M059J (cell line): ENCODE results near the gene ENTPD2. TPM values are rescaled to one million over a fixed set of nuclear protein-coding genes. Genes with fewer than 3 reads are reported as not detected.

Source experiments
- total RNA-seq: library from RNA; depleted of rRNA; stranded (reverse); fragments of >200 nt; shearing (Covaris generic); gene quantifications from 2 replicates; pipeline ENCODE4 v1.2.3, GENCODE V29; 2014; rRNA removed

Gene ENTPD2
- total RNA-seq, 1 experiment from 2014 or later = not detected

Other genes starting within 250 kb of the ENTPD2 start
- 55.9 and 75.4 TPM in 2 replicates for gene RABL6, start 246.1 kb downstream of the ENTPD2 start, total RNA-seq
- 0.15 and 1.1 TPM in 2 replicates for gene AJM1, start 211.6 kb downstream of the ENTPD2 start, total RNA-seq
- gene PHPT1, start 204.7 kb downstream of the ENTPD2 start, total RNA-seq = 81.2 and 95.3 TPM in 2 replicates
- gene MAMDC4, start 201.7 kb downstream of the ENTPD2 start, total RNA-seq = 0.44 TPM in 1 of 2 replicates, not detected in the other
- 567 and 587 TPM in 2 replicates for gene EDF1, start 187.8 kb downstream of the ENTPD2 start, total RNA-seq
- gene TRAF2, start 167.5 kb downstream of the ENTPD2 start, total RNA-seq = 13.6 and 26.8 TPM in 2 replicates
- 78.4 and 117 TPM in 2 replicates for gene FBXW5, start 109.3 kb downstream of the ENTPD2 start, total RNA-seq
- gene C8G, start 108.8 kb downstream of the ENTPD2 start, total RNA-seq = 0.89 TPM in 1 of 2 replicates, not detected in the other
- 1.2 TPM in 1 of 2 replicates, not detected in the other for gene LCN12, start 101.8 kb downstream of the ENTPD2 start, total RNA-seq
- not detected in 2 replicates for gene PTGDS, start 76.6 kb downstream of the ENTPD2 start, total RNA-seq
- not detected in 2 replicates for gene LCNL1, start 71.1 kb downstream of the ENTPD2 start, total RNA-seq
- 53.1 and 59.0 TPM in 2 replicates for gene PAXX, start 61.6 kb downstream of the ENTPD2 start, total RNA-seq
- 11.0 and 18.9 TPM in 2 replicates for gene CLIC3, start 57.5 kb downstream of the ENTPD2 start, total RNA-seq
- gene ABCA2, start 25.8 kb downstream of the ENTPD2 start, total RNA-seq = 9.2 and 10.2 TPM in 2 replicates
- gene FUT7, start 22.0 kb downstream of the ENTPD2 start, total RNA-seq = not detected in 2 replicates
- gene NPDC1, start 7.9 kb downstream of the ENTPD2 start, total RNA-seq = 8.2 and 10.7 TPM in 2 replicates
- 11.8 and 28.5 TPM in 2 replicates for gene SAPCD2, start 16.5 kb upstream of the ENTPD2 start, total RNA-seq
- gene UAP1L1, start 23.5 kb upstream of the ENTPD2 start, total RNA-seq = 6.7 and 12.9 TPM in 2 replicates
- gene MAN1B1, start 32.9 kb upstream of the ENTPD2 start, total RNA-seq = 86.8 and 145 TPM in 2 replicates
- gene DPP7, start 60.7 kb upstream of the ENTPD2 start, total RNA-seq = 26.8 and 30.0 TPM in 2 replicates
- gene GRIN1, start 85.1 kb upstream of the ENTPD2 start, total RNA-seq = not detected in 2 replicates
- gene LRRC26, start 116.0 kb upstream of the ENTPD2 start, total RNA-seq = not detected in 2 replicates
- not detected in 2 replicates for gene TMEM210, start 118.0 kb upstream of the ENTPD2 start, total RNA-seq
- gene ANAPC2, start 134.5 kb upstream of the ENTPD2 start, total RNA-seq = 8.6 and 17.6 TPM in 2 replicates
- 99.7 and 110 TPM in 2 replicates for gene SSNA1, start 134.6 kb upstream of the ENTPD2 start, total RNA-seq
- gene TPRN, start 146.7 kb upstream of the ENTPD2 start, total RNA-seq = 4.5 and 8.5 TPM in 2 replicates
- 68.2 and 68.9 TPM in 2 replicates for gene TMEM203, start 151.6 kb upstream of the ENTPD2 start, total RNA-seq
- gene NDOR1, start 151.6 kb upstream of the ENTPD2 start, total RNA-seq = 14.9 and 17.6 TPM in 2 replicates
- gene RNF208, start 168.2 kb upstream of the ENTPD2 start, total RNA-seq = 0.39 TPM in 1 of 2 replicates, not detected in the other
- 0.44 and 1.0 TPM in 2 replicates for gene CYSRT1, start 171.1 kb upstream of the ENTPD2 start, total RNA-seq
- not detected in 2 replicates for gene RNF224, start 173.4 kb upstream of the ENTPD2 start, total RNA-seq
- gene SLC34A3, start 176.8 kb upstream of the ENTPD2 start, total RNA-seq = 0.10 TPM in 1 of 2 replicates, not detected in the other
- gene TUBB4B, start 187.2 kb upstream of the ENTPD2 start, total RNA-seq = 273 and 381 TPM in 2 replicates
- gene STPG3, start 197.2 kb upstream of the ENTPD2 start, total RNA-seq = not detected in 2 replicates
- gene NELFB, start 201.3 kb upstream of the ENTPD2 start, total RNA-seq = 41.8 and 73.9 TPM in 2 replicates
- gene TOR4A, start 223.7 kb upstream of the ENTPD2 start, total RNA-seq = 1.7 TPM in 2 replicates
- gene NRARP, start 248.2 kb upstream of the ENTPD2 start, total RNA-seq = not detected in 2 replicates